GM18498 (cell line): Measurements from ENCODE around the gene FAM78B.

ENCODE experiments used
- ATAC-seq: cut with Tn5 transposase; IDR thresholded peaks from one replicate; pipeline ENCODE4 v1.9.1; 2021; ENCODE audit warnings: mild to moderate bottlenecking, moderate library complexity; ENCODE audit not compliant: unreplicated experiment

Gene FAM78B

DNA sequence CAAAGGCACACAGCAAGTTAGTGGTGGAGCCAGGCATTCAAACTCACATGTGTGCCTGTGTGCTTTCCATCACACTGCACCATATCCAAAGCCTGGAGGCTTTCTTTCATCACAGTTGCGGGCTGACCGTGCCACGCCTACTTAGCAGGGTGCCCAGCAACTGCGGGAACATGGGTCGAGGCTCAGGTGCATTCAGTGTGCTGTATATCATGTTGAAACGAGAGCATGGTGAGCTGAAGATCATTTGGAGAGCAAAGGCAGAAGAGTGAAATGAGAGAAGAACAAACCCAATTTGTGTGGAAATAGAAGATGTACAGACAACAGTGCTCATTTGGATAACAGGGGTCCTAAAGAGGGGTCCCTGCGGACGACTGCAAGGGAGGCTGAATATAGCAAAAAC, 46.5 kb downstream of the FAM78B start:
- ATAC-seq, result no peak

DNA sequence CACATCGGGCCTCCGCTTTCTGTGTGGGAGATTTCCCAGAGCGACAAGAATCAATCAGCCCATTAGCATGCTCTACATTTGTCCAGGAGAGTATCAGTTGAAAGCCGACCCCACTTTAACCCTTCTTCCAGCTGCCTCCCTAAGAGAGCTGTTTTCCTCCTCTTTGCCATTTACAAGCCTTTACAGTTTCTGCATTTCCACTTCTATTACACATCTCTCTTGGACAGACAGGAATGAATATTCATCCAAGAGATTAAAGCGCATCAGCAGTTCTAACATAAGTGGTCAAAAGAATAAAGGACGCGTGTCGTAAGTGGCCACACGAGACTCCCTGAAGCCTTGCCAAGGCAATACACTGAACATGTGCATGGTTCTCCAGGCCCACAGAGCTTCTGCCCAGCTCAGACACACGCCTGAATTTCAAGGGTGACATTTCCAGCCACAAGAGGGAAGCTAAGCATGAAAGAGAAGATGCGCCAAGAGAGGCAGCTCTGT, 47.3 kb downstream of the FAM78B start:
- no peak for ATAC-seq

DNA sequence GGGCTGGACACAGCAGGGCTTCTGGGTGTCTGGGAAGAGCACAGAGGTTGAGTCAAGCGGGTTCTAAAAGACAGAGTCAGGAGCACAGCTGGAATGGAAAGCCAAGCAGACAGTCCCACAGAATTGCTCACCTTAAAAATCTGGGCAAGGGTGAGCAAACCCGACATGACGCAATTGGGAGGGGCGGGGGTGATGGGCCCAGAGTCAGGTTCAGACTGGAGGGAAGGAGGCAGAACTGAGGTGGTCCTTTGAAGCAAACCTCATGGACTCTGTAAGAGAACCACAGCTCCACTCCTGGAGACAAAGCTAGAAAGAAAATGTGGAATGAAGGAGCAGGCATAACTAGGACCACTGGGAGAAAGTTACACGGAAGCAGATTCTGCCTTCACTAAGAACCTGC, 49.0 kb downstream of the FAM78B start:
- ATAC-seq, result no peak

DNA sequence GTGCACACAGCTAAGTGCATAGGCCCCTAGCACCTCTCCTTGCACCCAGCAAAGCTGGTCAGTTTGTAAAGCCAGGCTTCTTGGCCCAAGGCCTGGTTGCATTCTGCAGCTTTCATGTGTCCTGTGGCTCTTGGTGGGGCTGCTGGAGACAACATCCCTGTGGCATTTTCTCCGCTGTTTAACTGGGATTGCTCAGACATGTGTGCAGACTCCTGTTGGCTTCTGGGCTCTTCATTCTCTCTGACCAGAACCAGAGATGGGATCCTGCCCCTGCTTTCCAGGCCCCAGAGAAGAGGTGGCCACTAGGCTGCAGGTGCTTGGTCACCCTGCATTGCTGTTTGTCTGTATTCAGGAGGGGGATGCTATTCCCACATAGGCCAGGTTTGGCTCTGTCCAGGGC, 50.8 kb downstream of the FAM78B start:
- no peak for ATAC-seq

DNA sequence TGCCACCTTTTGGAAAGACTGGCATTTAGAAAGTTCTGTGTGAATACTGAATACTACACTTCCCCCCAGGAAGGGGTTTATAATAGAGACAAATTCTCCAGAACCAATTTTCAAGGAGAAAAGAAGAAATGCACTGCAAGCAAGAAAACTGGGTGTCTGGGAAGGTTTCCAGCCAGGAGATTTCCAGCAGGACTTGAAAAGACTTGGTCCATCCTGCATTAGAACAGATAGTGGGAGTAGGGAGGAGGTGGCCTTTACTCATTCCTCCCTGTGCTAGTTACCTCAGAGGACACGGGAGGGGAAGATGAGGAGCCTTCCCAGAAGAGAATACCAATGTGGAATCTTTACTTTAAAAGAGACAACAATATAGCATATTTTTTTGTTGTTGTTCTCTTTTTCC, 52.4 kb downstream of the FAM78B start:
- ATAC-seq, result no peak

DNA sequence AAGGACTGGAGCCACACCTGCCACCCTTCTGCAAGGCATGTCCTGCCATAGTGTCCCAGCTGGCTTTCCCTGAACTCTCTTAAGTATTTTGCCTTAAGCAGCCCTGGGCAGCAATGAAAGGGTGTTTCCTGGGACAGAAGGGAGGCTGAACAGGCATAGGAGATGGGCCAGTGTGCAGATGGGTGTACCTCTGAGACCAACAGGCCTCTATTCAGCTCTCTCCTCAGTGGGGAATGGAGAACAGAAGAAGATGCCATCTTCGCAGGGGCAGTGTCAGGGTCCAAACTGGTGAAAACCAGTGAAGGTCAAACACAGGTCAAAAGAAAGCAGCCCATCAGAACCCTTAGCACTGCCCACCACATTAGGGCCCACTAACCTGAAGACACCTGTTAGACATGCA, 53.2 kb downstream of the FAM78B start:
- ATAC-seq, result no peak

DNA sequence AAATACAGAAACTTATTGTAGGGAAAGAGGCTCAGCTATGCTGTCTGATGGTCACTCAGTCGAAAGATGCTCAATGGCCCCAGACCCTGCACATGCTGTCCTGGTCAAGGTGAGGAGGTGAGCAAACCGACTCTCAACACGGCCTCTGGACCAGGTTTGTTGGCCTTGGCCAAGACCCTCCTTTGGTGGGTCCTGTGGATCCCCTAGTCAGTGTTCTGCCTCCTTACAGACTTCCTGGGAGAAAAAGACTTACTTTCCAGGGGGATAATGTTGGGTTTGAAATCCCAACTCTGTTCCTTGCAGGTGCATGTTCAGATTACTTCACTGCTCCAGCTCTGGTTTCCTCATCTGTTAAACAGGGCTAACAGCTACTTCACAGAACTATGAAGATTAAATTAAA, 53.8 kb downstream of the FAM78B start:
- no peak for ATAC-seq

DNA sequence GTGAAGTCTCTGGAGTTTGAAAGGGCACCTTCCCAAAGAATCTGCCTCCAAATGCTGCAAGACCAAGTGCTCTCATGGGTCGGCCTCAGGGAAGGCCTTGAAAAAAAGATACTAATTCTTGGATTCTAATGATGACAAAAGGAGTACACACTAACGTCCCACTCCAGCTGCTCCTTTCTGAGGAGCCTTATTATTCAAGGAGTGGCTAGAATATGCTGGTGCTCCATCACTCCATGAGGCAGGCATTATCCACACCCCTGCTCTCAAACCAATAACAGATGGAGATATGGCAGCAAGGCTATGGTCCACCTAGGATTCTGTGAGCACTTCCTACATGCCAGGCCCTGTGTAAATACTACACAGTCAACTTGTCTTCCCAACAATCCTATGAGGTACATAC, 54.4 kb downstream of the FAM78B start:
- ATAC-seq, result no peak

DNA sequence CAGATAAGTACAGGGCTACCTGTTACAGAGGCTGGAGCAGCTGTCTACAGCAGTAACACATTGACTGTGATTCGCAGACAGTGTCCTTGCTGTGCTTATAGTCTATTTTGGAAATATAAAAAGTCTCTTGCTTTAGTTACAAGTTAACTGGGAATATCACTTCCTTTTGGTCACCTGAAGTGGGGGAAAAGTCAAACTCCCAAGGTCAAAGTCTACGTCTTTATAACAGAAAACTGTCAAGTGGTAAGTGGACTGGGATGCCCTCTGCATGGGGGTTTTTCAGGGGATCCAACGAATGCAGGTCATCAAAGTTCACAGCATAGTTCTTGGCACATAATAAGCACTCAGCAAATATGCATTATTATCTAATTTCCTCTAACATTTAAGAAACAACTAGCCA, 55.4 kb downstream of the FAM78B start:
- no peak for ATAC-seq

DNA sequence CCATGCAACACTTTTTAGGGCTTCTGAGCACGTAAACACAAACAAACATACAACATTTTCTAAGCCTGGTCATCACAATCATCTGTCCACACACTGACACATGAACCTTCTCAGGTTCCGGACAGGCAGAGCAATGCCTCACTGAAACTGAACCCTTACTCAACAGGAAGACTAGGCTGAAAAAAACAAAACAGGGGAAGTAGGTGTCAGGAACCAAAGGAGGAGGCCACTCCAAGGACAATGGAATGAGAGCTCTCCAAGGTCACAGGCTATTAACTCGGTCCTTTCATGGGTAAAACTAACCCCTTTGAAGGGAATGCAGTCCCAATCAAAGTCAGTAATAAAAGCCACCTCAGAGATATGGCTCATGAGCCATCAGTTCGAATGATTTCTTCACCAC, 76.6 kb downstream of the FAM78B start:
- ATAC-seq, result no peak

DNA sequence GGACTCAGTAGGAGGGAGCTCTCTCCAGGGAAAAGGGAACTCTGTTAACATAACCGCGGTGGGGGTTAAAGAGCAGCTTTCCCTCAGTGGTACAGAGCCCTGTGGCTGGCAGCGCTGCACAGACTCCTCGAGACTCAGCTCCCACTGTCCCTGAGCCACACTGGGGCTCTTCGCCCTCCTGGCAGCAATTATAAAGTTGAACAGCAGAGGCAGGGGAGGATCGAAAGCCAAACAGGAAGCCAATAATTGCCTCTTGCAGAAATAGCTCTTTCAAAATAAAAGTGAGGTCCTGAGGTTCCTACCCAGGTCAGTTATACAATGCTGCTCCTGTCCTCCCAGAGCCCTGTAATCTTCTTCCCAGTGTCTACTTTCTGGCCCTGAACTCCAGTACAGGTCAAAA, 77.0 kb downstream of the FAM78B start:
- peak; percentile 76 for ATAC-seq

DNA sequence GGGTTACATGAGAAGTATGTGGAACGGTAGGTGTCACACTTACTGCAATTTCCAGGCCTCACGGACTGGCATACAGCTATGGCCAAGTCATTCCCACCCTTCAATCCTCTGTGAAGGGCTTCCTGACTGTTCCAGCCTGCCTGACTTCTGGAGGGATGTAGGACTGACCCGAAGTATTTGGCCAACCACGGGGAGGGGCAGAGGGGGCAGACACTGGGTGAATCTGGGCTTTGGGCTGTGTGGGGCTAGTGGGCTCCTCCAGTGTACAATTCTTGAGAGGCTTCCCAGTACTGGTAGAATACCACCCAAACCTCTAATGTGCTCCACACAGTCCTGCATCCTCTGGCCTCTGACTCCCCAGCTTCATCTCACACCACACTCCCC, 78.2 kb downstream of the FAM78B start:
- ATAC-seq, result no peak

DNA sequence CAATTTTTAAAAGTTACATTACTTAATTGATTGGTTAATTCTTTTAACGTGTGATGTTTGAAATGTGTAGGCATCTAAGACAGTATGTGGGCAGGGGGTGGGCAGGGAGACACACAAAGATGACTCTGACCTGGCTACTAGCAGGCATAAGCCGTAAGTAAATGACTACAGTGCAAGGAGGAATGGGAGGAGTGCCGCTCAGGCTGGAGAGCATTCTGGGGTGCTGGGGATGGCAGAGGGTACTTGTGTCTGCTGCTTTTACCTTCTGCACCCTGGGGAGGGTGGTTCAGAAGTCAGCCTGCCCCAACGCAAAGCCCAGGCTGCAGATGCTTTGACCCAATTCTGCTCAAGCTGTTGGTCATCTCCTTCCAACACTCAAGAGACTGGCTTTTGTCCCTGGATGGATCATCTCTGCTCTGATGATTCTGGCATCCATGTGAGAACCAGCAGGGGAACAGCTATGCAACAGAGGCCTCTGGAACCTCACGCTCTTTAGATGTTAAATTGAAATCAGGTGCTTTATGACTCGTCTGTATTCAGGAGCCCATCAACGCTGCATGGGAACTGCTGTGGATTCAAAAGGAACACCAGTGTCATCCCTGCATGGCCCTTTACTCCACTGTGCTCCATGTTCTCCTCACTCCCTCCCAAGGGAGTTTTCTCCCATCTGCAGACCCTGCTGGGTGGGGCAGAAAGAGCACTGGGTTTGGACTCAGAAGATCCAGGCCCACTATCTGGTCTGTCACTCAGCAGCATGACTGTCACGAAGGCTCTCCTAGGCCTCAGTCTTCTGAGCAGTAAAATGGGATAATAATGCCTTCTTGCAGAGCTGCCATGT, 78.8 kb downstream of the FAM78B start:
- ATAC-seq, result no peak

DNA sequence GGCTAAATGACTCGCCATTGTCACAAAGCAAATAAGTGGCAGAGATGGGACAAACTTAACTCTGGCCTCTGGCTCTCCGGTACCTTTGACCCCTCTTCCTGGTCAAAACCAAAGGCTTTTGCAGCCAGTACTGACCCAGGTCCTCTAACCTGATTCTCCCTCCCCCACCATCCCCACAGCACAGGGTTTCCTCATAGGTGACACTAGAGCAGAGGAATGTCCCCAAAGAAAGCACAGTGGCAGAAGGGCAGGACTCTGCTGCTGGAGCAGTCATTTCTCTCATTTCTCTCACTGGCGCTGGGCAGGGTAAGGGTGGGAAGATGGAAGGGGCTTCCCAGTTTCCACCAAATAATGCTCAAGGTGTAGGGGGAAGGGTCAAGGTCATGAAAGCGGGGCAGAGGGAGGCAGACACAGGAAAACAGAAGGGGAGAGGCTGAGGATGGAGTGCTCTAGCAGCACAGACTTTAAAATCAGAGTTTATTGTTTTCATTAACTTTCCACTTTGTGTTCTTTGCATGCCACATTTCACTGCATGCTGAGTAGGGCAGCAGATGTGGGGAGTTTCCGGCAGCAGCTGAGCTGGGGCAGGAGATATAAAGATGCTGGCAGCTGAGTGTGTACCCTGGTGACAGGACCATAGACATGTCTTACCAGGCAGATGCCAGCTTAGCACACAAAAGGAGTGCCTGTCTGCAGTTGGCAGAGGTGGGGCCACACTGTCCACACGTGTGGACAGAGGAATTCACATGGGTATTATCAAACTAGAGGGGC, 80.5 kb downstream of the FAM78B start:
- ATAC-seq, result no peak

DNA sequence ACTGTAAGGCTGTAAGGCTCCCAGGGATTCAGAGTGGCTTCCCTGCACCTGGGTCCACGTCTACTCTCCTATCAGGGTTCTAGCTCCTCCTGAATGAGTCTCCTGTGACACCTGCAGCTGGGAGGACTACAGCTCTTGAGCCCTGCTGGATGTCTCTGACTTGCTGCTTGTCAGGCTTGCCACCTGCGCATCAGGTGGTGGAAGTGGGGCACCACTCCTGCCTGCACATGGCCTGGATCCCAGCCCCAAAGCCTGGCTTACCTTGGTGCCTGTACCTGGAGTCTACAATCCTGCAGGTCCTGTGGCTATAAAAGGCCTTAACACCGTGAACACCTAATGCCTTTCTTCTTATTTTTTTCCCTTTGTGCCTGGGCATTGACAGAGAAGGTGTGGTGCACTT, 82.2 kb downstream of the FAM78B start:
- no peak for ATAC-seq

DNA sequence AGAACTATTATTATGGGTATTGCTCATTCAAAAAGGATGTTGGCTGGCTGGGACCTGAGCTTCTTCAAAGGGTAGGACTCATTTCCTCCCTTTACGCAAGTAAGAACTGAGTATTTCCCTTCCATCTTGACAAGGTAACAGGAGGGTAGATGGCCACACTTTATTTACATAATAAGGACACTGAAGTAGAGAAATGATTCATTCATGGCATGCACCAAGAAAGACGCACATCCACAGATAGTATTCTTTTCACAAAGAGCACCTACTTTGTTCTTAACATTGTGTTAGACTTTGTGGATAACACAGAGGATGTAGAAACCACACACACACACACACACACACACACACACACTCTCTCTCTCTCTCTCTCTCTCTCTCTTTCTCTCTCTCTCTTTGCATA, 82.9 kb downstream of the FAM78B start:
- peak; percentile 70 for ATAC-seq

DNA sequence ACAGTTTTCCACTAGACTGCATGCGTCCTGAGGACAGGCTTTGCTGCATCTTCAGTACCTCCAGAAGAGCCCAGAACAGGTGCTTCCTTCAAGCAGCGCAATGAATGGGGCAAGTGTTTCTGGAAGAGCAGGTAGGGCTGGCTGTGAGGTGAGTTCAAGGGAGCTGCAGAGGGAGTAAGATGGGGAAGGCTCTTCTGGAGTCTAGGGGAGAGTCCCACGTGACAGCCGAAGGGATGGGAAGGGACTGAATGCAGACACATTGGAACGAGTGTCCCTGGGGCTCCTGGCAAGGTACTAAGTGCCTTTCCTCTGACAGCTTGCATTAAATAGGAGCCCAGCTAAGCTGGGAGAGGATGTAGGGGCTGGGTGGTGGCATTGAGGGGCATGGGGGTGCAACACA, 84.2 kb downstream of the FAM78B start:
- no peak for ATAC-seq

DNA sequence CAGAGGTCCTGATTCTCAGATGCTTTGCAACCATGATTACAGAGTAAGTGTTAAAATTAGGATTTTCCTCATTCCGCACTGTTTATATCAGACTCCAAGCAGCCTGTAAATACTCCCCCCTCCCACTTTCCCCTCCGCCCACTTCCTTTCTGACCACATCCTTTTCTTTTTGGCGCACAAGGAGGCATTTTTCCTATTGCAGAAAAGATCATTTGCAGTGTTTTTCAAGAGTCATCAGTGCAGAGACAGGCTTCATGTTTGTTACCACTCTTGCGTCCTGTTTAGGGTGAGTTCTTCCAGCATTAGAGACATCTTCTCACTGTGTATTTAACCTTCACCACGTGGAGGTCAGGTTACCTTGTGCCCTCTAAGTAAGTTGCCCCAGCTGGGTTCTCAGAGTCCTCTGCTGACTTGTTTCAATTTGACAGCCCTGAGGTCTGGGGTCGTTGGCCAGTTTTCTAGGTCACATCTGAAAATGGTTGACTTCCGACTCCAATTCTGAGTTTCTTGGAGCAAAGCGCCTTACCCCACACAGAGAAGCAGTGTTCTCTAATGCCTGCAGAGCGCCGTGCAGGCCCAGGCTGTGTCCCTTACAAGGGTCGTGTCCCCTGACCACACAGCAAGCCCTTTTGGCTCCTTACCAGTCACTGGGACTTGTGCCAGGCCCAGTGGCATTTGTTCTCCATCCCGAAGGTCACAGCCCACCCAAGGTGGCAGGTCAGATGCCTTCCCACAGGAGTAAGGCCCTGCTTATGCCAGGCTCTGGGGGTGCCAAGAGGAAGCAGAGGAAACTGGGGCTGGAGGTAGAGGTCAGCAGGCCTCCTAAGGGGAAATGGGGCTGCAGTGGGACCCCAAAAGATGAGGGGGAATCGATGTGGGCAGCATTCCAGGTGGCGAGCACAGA, 85.6 kb downstream of the FAM78B start:
- ATAC-seq, result no peak

DNA sequence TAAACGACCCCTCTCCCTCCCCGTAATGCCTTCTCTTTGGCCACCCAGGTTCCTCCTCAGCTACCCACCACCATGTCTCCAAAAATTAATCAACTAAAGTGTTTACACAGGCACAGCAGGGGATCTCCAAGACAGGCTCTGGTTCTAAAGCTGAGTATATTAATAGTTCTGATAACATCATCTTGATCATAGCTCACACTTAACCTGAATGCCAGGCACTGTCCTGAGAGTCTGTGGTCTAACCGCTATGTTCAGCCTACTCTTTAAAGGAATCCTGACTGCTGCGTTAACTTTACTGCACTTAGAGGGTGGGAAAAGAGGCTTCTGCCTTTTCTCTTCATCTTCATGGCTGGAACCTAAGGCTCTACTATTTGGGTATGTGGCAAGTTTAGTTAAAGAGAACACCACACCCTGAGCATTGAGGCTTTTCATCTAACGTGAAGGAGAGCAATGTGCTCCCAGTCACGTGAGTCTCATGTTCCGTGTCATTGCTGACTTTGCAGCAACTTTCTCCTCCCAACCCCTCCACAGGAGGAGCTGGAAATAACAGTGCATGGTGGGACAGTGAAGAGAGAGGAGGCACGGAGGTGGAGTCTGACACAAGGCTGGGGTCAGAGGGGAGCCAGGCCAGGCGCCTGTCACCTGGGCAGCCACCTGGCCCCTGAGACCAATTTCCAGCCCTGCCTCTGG, 86.4 kb downstream of the FAM78B start:
- no peak for ATAC-seq

DNA sequence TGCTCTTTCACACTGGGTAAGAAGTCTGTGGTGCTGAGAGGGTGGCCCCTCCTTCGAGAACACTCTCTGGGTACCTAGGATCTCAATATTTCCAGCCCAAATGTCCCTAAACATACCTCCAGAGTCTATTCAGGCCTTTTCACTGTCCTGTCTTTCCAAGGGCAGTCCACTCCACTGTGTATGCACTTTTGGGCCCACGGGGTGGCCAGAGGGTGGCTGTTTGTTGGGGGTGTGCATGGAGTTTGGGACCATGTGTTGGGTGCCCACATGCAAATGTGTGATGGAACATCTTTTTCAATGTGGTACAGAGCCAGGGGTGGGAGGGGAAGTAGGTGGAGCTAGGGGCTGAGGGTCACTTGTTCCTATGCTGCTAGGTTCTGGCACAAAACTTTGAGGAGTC, 87.5 kb downstream of the FAM78B start:
- ATAC-seq, result no peak

DNA sequence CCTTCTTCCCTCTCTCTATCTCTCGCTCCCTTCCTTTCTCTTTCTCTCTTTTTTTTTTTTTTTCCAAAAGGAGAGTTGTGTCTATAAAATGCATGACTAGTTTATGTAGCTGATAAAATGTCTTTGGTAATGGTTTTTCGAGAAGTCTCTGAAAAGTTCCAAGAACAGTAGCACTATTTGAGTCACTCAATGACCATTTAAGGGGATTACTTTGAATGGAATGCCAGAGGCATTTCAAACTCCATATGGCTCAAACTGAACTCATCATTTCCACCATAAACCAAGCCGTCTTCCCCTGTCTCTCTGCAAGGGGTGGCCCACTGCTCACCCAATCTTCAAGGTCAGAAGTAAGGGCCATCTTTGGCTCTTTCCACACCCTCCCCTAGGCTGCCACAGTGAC, 93.3 kb downstream of the FAM78B start:
- ATAC-seq, result no peak
